Measurements from ENCODE around the gene RASGEF1C. TPM values are rescaled to one million over a fixed set of nuclear protein-coding genes. Genes with fewer than 3 reads are reported as not detected.

RASGEF1C gene
- total RNA-seq, 1 donor from 2014 or later: not detected

DNA sequence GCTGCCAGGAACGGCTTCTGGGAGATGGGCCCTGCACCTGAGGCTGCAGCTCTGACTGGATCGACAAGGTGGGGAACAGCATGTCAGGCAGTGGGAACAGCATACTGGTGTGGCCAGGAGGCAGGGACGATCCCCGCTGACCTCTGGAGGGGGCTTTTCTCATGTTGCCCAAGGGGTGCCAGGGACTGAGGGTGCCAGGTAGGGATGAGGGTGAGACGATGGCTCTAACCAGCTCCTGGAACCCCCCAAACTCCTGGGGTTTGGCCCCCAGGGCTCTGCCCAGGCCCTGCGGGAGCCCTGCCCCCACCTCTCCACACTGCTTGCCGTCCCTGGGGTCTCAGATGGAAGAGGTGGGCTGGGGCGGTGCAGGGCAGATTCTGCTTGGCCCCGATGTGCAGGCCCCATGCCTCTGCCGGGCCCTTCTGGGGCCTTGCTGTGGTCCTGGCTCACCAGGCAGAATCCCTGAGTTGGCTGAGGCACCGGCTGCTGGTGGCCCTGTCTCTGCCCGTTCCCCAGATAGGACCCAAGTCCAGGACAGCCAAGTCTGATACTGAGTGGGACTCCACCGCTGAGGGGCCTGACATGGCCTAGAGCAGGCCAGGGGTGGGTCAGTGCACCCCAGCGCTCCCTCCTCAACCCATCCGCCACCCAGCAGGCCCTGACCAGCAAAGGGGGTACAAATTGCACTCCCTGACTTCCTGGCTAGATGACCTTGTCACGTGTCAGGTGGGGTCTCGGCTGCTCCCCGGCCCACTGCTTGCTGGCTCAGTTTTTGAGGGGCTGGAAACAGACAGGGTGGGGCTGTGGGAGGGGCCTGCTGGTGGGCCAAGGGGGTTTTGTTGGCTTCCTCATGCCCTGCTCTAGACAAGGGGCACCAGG is 109.0 kb downstream of the RASGEF1C start:
- no peaks in the 10 kb centered on the region for H3K27me3 ChIP-seq (ENCODE audit: control insufficient read depth, insufficient read depth, low read length)
- DNase-seq (ENCODE audit: low read depth) (no peak), FAIRE-seq (no peak)
- H3K36me3 ChIP-seq (ENCODE audit: control insufficient read depth, insufficient read depth, low read length): no peaks in the 10 kb centered on the region
- H3K4me3 ChIP-seq (ENCODE audit: low read depth, low read length): no peak overlapping the region
- TF ChIP-seq, protein P1, sequence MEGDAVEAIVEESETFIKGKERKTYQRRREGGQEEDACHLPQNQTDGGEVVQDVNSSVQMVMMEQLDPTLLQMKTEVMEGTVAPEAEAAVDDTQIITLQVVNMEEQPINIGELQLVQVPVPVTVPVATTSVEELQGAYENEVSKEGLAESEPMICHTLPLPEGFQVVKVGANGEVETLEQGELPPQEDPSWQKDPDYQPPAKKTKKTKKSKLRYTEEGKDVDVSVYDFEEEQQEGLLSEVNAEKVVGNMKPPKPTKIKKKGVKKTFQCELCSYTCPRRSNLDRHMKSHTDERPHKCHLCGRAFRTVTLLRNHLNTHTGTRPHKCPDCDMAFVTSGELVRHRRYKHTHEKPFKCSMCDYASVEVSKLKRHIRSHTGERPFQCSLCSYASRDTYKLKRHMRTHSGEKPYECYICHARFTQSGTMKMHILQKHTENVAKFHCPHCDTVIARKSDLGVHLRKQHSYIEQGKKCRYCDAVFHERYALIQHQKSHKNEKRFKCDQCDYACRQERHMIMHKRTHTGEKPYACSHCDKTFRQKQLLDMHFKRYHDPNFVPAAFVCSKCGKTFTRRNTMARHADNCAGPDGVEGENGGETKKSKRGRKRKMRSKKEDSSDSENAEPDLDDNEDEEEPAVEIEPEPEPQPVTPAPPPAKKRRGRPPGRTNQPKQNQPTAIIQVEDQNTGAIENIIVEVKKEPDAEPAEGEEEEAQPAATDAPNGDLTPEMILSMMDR (IDR thresholded peaks at IDR 0.05; ENCODE audit: insufficient read depth, low read length, severe bottlenecking): no peak

DNA sequence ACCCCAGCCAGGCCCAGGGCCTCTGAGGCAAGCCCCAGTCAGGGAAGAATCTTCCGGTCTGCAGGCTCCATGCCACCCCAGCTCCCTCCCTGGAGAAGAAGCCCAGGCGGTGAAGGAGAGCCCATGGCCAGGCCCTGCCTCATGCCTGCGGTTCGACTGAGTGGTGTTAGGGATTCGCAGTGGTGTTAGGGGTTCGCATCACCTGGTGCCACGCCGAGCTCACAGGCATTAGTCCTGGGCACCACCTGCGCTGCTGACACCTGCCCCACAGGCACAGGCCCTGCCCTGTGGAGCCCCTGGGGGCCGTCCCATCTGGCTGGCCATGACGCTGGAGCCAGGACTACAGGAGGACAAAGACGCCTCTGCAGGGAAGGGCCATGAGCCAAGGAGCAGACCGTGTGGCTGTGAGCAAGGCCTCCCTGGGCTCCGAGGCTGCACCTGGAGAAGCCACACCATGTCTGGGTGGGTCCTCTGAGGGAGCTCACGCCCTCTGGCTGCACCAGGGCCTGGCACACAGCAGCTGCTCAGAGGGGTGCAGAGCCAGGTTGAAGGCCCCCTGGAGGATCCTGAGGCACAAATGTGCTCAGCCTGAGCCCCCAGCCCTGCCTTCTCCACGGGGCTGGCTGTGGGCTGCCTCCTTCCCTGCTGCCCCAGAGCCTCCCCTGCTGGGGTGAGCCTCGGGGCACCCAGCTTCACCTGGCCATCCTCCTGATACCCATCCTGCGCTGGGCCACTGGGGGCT is 109.8 kb downstream of the RASGEF1C start:
- Histone ChIP-seq H3K27me3 (ENCODE audit: control insufficient read depth, insufficient read depth, low read length) (no peaks in the 10 kb centered on the region), H3K4me3 (ENCODE audit: low read depth, low read length) (no peak overlapping the region), H3K36me3 (ENCODE audit: control insufficient read depth, insufficient read depth, low read length) (no peaks in the 10 kb centered on the region)
- DNase-seq (ENCODE audit: low read depth) (no peak), FAIRE-seq (no peak)
- TF ChIP-seq, protein P1 (IDR thresholded peaks at IDR 0.05; ENCODE audit: insufficient read depth, low read length, severe bottlenecking): no peak

DNA sequence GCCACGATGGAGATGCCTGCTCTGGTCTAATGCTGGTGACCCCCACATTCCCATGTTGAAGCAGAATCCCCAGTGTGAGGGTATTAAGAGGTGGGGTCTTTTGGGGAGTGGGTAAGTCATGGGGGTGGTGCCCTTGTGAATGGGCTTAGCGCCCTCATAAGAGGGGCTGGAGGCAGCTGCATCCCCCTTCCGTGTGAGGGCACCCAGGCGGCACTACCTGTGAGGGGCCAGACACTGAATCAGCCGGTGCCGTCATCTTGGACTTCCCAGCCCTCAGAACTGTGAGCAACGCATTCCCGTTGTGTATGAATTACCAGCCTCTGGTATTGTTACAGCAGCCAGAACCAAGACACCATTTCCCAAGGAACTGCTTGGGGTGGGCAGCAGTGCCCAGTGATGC is 110.5 kb downstream of the RASGEF1C start:
- DNase-seq (ENCODE audit: low read depth): no peak
- no peaks in the 10 kb centered on the region for H3K27me3 ChIP-seq (ENCODE audit: control insufficient read depth, insufficient read depth, low read length)
- FAIRE-seq: no peak
- TF ChIP-seq, protein P1 (IDR thresholded peaks at IDR 0.05; ENCODE audit: insufficient read depth, low read length, severe bottlenecking): no peak
- no peaks in the 10 kb centered on the region for H3K36me3 ChIP-seq (ENCODE audit: control insufficient read depth, insufficient read depth, low read length)
- H3K4me3 ChIP-seq (ENCODE audit: low read depth, low read length): no peak overlapping the region

DNA sequence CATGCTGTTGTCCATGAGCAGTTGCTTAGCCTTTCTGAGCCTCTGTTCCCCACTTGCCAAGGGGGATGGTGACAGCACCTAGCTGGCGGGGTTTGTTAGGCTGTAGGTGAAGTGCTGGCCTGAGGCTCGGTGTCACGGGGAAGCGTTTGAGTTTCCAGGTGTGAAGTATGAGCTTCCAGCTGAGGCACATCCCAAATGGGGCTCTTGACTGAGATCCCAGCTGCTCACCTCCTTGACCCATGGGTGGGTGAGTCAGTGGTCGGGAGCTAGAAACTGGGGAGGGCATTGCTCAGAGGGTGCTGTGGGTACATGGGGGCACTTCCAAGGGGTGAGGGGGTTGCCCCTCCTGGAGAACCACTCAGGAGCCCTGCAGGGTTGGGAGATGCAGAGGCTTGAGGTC is 111.1 kb downstream of the RASGEF1C start:
- TF ChIP-seq, protein P1 (IDR thresholded peaks at IDR 0.05; ENCODE audit: insufficient read depth, low read length, severe bottlenecking): no peak
- Histone ChIP-seq H3K4me3 (ENCODE audit: low read depth, low read length) (no peak overlapping the region), H3K36me3 (ENCODE audit: control insufficient read depth, insufficient read depth, low read length) (no peaks in the 10 kb centered on the region), H3K27me3 (ENCODE audit: control insufficient read depth, insufficient read depth, low read length) (no peaks in the 10 kb centered on the region)
- no peak for FAIRE-seq
- DNase-seq (ENCODE audit: low read depth): no peak

DNA sequence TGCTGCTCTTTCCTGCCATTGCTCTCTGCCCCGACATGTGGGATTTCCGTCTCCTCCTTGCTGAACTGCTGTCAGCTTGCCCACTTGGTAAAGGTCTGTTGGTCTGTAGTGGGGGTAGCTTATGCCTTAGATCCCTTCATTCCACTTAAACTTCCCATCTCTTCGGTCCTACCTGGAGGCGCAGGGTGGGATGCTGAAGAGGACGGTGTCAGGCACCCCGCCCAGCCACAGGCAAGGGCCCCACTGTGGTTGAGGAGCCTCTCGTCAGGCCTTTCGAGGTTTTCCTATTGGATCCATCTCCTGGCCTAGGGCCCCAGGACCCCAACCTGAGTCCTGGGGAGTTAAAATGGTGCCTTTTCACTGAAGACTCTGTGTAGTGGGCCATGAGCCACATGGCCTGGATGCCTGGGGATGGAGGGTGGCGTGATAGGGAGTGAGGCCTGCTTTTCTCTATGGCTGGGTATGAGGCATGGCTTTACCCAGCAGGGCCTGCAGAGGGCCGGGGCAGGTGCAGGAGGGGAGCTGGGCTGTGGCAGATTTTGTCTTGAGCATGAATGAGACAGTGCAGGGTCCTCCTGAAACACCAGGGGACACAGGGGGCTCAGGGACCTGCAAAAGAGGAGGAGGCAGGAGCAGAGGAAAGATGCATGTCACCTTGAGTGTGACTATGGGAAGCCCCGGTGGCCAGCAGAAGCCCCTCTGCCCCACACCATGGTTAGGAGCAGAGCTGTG is 111.7 kb downstream of the RASGEF1C start:
- Histone ChIP-seq H3K36me3 (ENCODE audit: control insufficient read depth, insufficient read depth, low read length) (no peaks in the 10 kb centered on the region), H3K4me3 (ENCODE audit: low read depth, low read length) (no peak overlapping the region), H3K27me3 (ENCODE audit: control insufficient read depth, insufficient read depth, low read length) (no peaks in the 10 kb centered on the region)
- DNase-seq (ENCODE audit: low read depth) (no peak), FAIRE-seq (no peak)
- TF ChIP-seq, protein P1 (IDR thresholded peaks at IDR 0.05; ENCODE audit: insufficient read depth, low read length, severe bottlenecking): no peak

All from bronchial epithelial cell (primary cell).